ENCODE measurements around the gene BCL2A1.

DNA sequence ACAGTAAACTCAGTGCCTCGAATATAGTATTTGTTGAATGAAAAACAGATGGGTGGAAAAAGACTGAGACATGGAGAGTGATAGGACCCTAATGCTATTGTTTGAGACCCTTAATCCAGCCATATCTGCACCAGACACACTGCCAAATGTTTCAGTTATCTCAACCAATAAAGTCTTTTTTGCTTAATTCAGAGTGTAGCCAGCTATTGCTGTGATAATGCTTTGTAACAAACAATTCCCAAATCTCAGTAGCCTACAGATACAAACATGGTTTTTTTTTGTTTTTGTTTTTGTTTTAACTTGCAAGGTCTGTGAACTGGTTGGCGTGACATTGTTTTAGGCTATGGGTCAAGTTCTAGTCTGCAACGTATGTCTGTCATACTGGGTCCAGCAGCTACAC is 17.0 kb upstream of the BCL2A1 start:
- TF ChIP-seq, protein P1, sequence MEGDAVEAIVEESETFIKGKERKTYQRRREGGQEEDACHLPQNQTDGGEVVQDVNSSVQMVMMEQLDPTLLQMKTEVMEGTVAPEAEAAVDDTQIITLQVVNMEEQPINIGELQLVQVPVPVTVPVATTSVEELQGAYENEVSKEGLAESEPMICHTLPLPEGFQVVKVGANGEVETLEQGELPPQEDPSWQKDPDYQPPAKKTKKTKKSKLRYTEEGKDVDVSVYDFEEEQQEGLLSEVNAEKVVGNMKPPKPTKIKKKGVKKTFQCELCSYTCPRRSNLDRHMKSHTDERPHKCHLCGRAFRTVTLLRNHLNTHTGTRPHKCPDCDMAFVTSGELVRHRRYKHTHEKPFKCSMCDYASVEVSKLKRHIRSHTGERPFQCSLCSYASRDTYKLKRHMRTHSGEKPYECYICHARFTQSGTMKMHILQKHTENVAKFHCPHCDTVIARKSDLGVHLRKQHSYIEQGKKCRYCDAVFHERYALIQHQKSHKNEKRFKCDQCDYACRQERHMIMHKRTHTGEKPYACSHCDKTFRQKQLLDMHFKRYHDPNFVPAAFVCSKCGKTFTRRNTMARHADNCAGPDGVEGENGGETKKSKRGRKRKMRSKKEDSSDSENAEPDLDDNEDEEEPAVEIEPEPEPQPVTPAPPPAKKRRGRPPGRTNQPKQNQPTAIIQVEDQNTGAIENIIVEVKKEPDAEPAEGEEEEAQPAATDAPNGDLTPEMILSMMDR (IDR thresholded peaks at IDR 0.05): no peak
- TF ChIP-seq POLR2AphosphoS5 (IDR thresholded peaks at IDR 0.05) (no peak), POLR2A (IDR thresholded peaks at IDR 0.05; ENCODE audit: low read depth) (no peak), EP300 (IDR thresholded peaks at IDR 0.05) (no peak)
